ENCODE data around the gene SPSB1.

DNA sequence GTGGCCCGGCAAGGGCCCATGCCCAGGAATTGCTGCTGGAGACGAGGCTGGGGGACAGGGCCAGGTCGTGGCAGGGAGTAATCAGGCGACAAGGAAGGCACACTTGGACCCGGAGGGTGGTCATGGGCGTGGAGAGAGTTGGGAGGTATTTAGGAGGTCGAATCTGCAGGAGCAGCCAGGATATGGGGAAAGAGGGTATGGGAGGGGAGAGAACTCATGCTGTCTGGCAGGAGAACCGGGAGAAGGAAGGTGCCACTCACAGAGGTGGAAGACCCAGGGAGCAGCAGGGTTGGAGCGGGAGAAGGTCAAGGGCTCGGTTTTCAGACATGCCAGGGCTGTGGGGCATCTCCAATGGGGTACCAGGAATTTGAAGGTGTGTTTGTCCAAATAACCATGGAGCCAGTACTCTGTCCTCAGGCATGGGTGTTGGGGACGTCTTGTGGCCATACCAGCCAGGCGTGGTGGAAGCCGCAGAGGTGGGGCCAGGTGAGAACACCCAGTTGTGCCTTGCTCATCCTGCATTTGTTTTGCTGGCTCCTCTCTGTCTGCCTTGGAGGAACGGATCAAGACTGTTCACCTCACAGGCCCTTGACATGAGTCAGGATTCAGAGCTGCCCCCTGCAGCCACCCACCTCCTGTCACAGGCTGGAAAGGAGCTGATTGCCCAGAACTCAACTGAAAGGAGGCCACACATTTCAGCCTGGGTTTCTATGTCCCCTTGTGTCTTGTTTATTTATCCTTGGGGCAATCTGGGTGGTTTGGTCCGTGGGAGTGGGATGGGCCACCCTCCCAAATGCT is 111.6 kb downstream of the SPSB1 start:
- TF ChIP-seq, protein P1, sequence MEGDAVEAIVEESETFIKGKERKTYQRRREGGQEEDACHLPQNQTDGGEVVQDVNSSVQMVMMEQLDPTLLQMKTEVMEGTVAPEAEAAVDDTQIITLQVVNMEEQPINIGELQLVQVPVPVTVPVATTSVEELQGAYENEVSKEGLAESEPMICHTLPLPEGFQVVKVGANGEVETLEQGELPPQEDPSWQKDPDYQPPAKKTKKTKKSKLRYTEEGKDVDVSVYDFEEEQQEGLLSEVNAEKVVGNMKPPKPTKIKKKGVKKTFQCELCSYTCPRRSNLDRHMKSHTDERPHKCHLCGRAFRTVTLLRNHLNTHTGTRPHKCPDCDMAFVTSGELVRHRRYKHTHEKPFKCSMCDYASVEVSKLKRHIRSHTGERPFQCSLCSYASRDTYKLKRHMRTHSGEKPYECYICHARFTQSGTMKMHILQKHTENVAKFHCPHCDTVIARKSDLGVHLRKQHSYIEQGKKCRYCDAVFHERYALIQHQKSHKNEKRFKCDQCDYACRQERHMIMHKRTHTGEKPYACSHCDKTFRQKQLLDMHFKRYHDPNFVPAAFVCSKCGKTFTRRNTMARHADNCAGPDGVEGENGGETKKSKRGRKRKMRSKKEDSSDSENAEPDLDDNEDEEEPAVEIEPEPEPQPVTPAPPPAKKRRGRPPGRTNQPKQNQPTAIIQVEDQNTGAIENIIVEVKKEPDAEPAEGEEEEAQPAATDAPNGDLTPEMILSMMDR (IDR thresholded peaks at IDR 0.05 in 2 of 3, conservative IDR thresholded peaks at IDR 0.05 in 1 of 3; ENCODE audit: control insufficient read depth in 2 of 3, extremely low read depth in 1 of 3, insufficient read depth in 1 of 3, low read depth in 3 of 3, low read length in 3 of 3), result no peak
- TF ChIP-seq, protein P2, sequence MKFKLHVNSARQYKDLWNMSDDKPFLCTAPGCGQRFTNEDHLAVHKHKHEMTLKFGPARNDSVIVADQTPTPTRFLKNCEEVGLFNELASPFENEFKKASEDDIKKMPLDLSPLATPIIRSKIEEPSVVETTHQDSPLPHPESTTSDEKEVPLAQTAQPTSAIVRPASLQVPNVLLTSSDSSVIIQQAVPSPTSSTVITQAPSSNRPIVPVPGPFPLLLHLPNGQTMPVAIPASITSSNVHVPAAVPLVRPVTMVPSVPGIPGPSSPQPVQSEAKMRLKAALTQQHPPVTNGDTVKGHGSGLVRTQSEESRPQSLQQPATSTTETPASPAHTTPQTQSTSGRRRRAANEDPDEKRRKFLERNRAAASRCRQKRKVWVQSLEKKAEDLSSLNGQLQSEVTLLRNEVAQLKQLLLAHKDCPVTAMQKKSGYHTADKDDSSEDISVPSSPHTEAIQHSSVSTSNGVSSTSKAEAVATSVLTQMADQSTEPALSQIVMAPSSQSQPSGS (IDR thresholded peaks at IDR 0.05; ENCODE audit: low read length), result no peak
- no peak for TF ChIP-seq CEBPB (IDR thresholded peaks at IDR 0.05; ENCODE audit: borderline replicate concordance in 1 of 2, low read depth in 2 of 2, low read length in 2 of 2)

All from GM12878 (cell line).